Progenitor cell of endocrine pancreas (in vitro differentiated cells): ENCODE measurements around the gene ZIC1. TPM values are rescaled to one million over a fixed set of nuclear protein-coding genes. Genes with fewer than 3 reads are reported as not detected.

Experiments used
- DNase-seq: peaks from one replicate; pipeline ENCODE4 v3.0.0; 2021; ENCODE audit warnings: low spot score; ENCODE audit not compliant: unreplicated experiment
- H3K27ac Mint-ChIP-seq: 2 replicates; pipeline ENCODE4 v1.8.0; 2021; ENCODE audit warnings: mild to moderate bottlenecking, moderate library complexity, mixed read lengths
- H3K27me3 Mint-ChIP-seq: 2 replicates; pipeline ENCODE4 v1.8.0; 2021; ENCODE audit warnings: mixed read lengths
- H3K36me3 Mint-ChIP-seq: 2 replicates; pipeline ENCODE4 v1.8.0; 2022; ENCODE audit warnings: mixed read lengths; ENCODE audit not compliant: insufficient read depth
- H3K4me1 Mint-ChIP-seq: 2 replicates; pipeline ENCODE4 v1.8.0; 2021; ENCODE audit warnings: low read depth, mixed read lengths
- H3K4me3 Mint-ChIP-seq: 2 replicates; pipeline ENCODE4 v1.8.0; 2021; ENCODE audit warnings: low read depth, mild to moderate bottlenecking, moderate library complexity, mixed read lengths
- H3K9me3 Mint-ChIP-seq: 2 replicates; pipeline ENCODE4 v1.8.0; 2021; ENCODE audit warnings: low read depth, mixed read lengths
- long read RNA-seq: library from polyadenylated mRNA; unstranded; transcript quantifications from one replicate; pipeline ENCODE4 v2.0.0, GENCODE V29; 2020
- total RNA-seq: library from RNA; stranded (reverse); gene quantifications from 2 replicates; pipeline ENCODE4 v1.2.1, GENCODE V29; 2021
- TF ChIP-seq, protein P1 (sequence below): fragments of 200-600 bp; sonication (generic); IDR thresholded peaks from one replicate; pipeline ENCODE4 v1.5.0; 2021; ENCODE audit warnings: antibody characterized with exemption, mild to moderate bottlenecking; ENCODE audit not compliant: unreplicated experiment

ZIC1 gene
- total RNA-seq, result 0.40 and 0.77 TPM in 2 replicates
- long read RNA-seq, result 0 reads

GRCh38 chr3:147409143-147410115 lies at the start of gene ZIC1:
Gene ZIC1 (plus strand): TSS chr3:147409365. CDS start chr3:147410113, 748 bp downstream.
- Mint-ChIP-seq H3K27me3 (peaks cover 91% of the 10 kb centered on the region), H3K4me3 (peak within 1 kb of the TSS; percentile 24), H3K4me1 (peaks cover 9% of the 10 kb centered on the region), H3K36me3 (no peaks in the 10 kb centered on the region), H3K27ac (peak within 1 kb of the TSS; percentile 52), H3K9me3 (no peaks in the 10 kb centered on the region)
- TF ChIP-seq, protein P1, sequence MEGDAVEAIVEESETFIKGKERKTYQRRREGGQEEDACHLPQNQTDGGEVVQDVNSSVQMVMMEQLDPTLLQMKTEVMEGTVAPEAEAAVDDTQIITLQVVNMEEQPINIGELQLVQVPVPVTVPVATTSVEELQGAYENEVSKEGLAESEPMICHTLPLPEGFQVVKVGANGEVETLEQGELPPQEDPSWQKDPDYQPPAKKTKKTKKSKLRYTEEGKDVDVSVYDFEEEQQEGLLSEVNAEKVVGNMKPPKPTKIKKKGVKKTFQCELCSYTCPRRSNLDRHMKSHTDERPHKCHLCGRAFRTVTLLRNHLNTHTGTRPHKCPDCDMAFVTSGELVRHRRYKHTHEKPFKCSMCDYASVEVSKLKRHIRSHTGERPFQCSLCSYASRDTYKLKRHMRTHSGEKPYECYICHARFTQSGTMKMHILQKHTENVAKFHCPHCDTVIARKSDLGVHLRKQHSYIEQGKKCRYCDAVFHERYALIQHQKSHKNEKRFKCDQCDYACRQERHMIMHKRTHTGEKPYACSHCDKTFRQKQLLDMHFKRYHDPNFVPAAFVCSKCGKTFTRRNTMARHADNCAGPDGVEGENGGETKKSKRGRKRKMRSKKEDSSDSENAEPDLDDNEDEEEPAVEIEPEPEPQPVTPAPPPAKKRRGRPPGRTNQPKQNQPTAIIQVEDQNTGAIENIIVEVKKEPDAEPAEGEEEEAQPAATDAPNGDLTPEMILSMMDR, result no peak
- DNase-seq, result no peak

GRCh38 chr3:147360051-147360439 lies 49.1 kb upstream of the ZIC1 start:
- DNase-seq, result no peak
- peaks cover 97% of the 10 kb centered on the region for H3K27me3 Mint-ChIP-seq
- H3K9me3 Mint-ChIP-seq, result no peaks in the 10 kb centered on the region
- no peaks in the 10 kb centered on the region for H3K36me3 Mint-ChIP-seq
- no peak overlapping the region for H3K4me3 Mint-ChIP-seq
- TF ChIP-seq, protein P1, result no peak
- H3K4me1 Mint-ChIP-seq, result no peaks in the 10 kb centered on the region
- no peak overlapping the region for H3K27ac Mint-ChIP-seq

- Mint-ChIP-seq H3K4me1 (no peaks in the 10 kb centered on the region), H3K36me3 (no peaks in the 10 kb centered on the region), H3K27me3 (peaks cover 99% of the 10 kb centered on the region), H3K4me3 (no peak overlapping the region), H3K27ac (no peak overlapping the region), H3K9me3 (no peaks in the 10 kb centered on the region)
- TF ChIP-seq, protein P1, result no peak
- no peak for DNase-seq
Observed at GRCh38 chr3:147360646-147361453, 48.3 kb upstream of the ZIC1 start.

- H3K36me3 Mint-ChIP-seq, result no peaks in the 10 kb centered on the region
- TF ChIP-seq, protein P1, result peak; percentile 62
- H3K9me3 Mint-ChIP-seq, result no peaks in the 10 kb centered on the region
- H3K27ac Mint-ChIP-seq, result no peak overlapping the region
- H3K4me3 Mint-ChIP-seq, result no peak overlapping the region
- H3K4me1 Mint-ChIP-seq, result no peaks in the 10 kb centered on the region
- H3K27me3 Mint-ChIP-seq, result peaks cover 98% of the 10 kb centered on the region
- DNase-seq, result peak; percentile 37
Observed at GRCh38 chr3:147361454-147362420, 47.4 kb upstream of the ZIC1 start.
